ENCODE measurements around the gene PGRMC2.

The PGRMC2 gene

GRCh38 chr4:128290526-128290925, 2.9 kb upstream of the PGRMC2 start:
- Histone ChIP-seq H3K9me3 (ENCODE audit: control extremely low read depth in 1 of 5, control insufficient read depth in 4 of 5, insufficient read depth in 2 of 5, low read depth in 1 of 5, low read length in 4 of 5) (no peaks in the 10 kb centered on the region), H3K4me3 (ENCODE audit: control insufficient read depth in 1 of 7, extremely low read depth in 1 of 7, insufficient read depth in 4 of 7, low read depth in 2 of 7, low read length in 6 of 7) (no peak overlapping the region), H3K36me3 (ENCODE audit: control insufficient read depth in 4 of 4, insufficient read depth in 4 of 4, low read length in 3 of 4) (no peaks in the 10 kb centered on the region), H3K27me3 (replicated peaks in 2 of 5; ENCODE audit: control insufficient read depth in 4 of 5, insufficient read depth in 5 of 5, low read length in 4 of 5) (no peaks in the 10 kb centered on the region), H3K27ac (ENCODE audit: insufficient read depth in 1 of 2, low read depth in 1 of 2, low read length in 2 of 2, poor library complexity in 1 of 2, severe bottlenecking in 2 of 2) (no peak overlapping the region), H3K4me1 (ENCODE audit: control extremely low read depth in 1 of 4, control insufficient read depth in 4 of 4, insufficient read depth in 4 of 4, low read length in 3 of 4) (peaks cover 13 to 29% (median 24%) of the 10 kb centered on the region in 4 experiments)
- no peak for DNase-seq
- POLR2A ChIA-PET: no interaction called here
- CTCF ChIA-PET: interaction anchor here (1.5 to 2.1 kb wide), 2 partner anchors 88 to 519 kb away, joined by 3 to 4 read pairs; partner anchors contain the start of gene JADE1
- WGBS (ENCODE audit: insufficient coverage): 100% methylated on average over 3 of the region's 3 CpGs

DNA sequence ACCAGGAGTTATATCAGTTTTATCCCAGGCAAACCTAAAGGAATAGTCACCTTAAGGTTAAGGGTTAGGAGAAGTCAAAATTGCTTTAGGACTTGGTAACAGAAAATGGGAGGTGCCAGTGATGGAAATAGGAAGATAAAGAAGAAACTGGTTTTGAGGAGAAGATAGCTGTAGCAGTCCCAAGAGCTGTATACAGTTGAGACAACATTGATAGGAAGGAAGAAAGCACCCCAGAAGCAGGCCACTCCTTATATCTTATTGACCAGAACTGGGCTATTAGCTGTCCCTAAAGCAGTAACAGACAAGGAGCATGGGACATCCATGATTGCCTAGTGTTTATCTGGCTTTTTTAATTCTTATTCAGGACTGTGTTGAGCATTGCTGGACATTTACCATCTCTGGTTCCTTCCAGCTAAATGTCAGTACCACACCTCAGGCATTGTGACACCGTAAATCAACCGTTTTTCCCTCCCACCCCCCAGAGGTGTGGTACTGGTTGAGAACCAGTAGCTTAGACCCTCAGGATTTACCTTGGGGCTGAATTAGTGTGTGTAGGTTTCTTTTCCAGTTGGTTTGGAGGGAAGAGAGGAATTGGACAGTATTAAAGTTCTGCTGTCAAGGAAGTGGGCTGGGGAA, 2.0 kb upstream of the PGRMC2 start:
- H3K9me3 ChIP-seq (ENCODE audit: control extremely low read depth in 1 of 5, control insufficient read depth in 4 of 5, insufficient read depth in 2 of 5, low read depth in 1 of 5, low read length in 4 of 5): no peaks in the 10 kb centered on the region
- ChIA-PET POLR2A (interaction anchor here (1.0 kb wide), 1 partner anchor 324 kb away, joined by 5 read pairs; the partner anchor contains the start of gene ABHD18), CTCF (interaction anchor here (2.1 kb wide), 1 partner anchor 89 kb away, joined by 4 read pairs; no protein-coding TSS in a partner anchor)
- no peaks in the 10 kb centered on the region for H3K36me3 ChIP-seq (ENCODE audit: control insufficient read depth in 4 of 4, insufficient read depth in 4 of 4, low read length in 3 of 4)
- peaks cover 13 to 37% (median 29%) of the 10 kb centered on the region in 4 experiments for H3K4me1 ChIP-seq (ENCODE audit: control extremely low read depth in 1 of 4, control insufficient read depth in 4 of 4, insufficient read depth in 4 of 4, low read length in 3 of 4)
- DNase-seq: no peak
- WGBS (ENCODE audit: insufficient coverage): no CpG with 5 or more reads among the region's 2 CpGs
- H3K27ac ChIP-seq (ENCODE audit: insufficient read depth in 1 of 2, low read depth in 1 of 2, low read length in 2 of 2, poor library complexity in 1 of 2, severe bottlenecking in 2 of 2): peak overlapping the region in 1 of 2 experiments; percentile 28
- H3K4me3 ChIP-seq (ENCODE audit: control insufficient read depth in 1 of 7, extremely low read depth in 1 of 7, insufficient read depth in 4 of 7, low read depth in 2 of 7, low read length in 6 of 7): peak overlapping the region in 1 of 7 experiments; percentile 81
- no peaks in the 10 kb centered on the region for H3K27me3 ChIP-seq (replicated peaks in 2 of 5; ENCODE audit: control insufficient read depth in 4 of 5, insufficient read depth in 5 of 5, low read length in 4 of 5)

GRCh38 chr4:128288689-128289106, 1.1 kb upstream of the PGRMC2 start:
- peak; percentile 23 to 64 (median 60) for DNase-seq
- Histone ChIP-seq H3K27ac (ENCODE audit: insufficient read depth in 1 of 2, low read depth in 1 of 2, low read length in 2 of 2, poor library complexity in 1 of 2, severe bottlenecking in 2 of 2) (peak overlapping the region; percentile 50 to 83), H3K4me1 (ENCODE audit: control extremely low read depth in 1 of 4, control insufficient read depth in 4 of 4, insufficient read depth in 4 of 4, low read length in 3 of 4) (peaks cover 13 to 37% (median 29%) of the 10 kb centered on the region in 4 experiments), H3K36me3 (ENCODE audit: control insufficient read depth in 4 of 4, insufficient read depth in 4 of 4, low read length in 3 of 4) (peaks cover 0 to 2% (median 0%) of the 10 kb centered on the region in 4 experiments), H3K9me3 (ENCODE audit: control extremely low read depth in 1 of 5, control insufficient read depth in 4 of 5, insufficient read depth in 2 of 5, low read depth in 1 of 5, low read length in 4 of 5) (no peaks in the 10 kb centered on the region), H3K4me3 (ENCODE audit: control insufficient read depth in 1 of 7, extremely low read depth in 1 of 7, insufficient read depth in 4 of 7, low read depth in 2 of 7, low read length in 6 of 7) (peak overlapping the region; percentile 69 to 97 (median 81)), H3K27me3 (replicated peaks in 2 of 5; ENCODE audit: control insufficient read depth in 4 of 5, insufficient read depth in 5 of 5, low read length in 4 of 5) (no peaks in the 10 kb centered on the region)
- ChIA-PET CTCF (interaction anchor here (0.7 to 1.4 kb wide), 4 partner anchors 8 to 67 kb away, joined by 3 read pairs; no protein-coding TSS in a partner anchor), POLR2A (interaction anchor here (0.7 to 1.0 kb wide), 3 partner anchors 186 to 524 kb away, joined by 3 to 5 read pairs (median 4); partner anchors contain the start of gene ABHD18)
- 2% methylated on average over 12 of the region's 13 CpGs for WGBS (ENCODE audit: insufficient coverage)

- H3K36me3 ChIP-seq (ENCODE audit: control insufficient read depth in 4 of 4, insufficient read depth in 4 of 4, low read length in 3 of 4): peaks cover 0 to 6% (median under 1%) of the 10 kb centered on the region in 4 experiments
- ChIA-PET CTCF (interaction anchor here (0.7 to 1.4 kb wide), 4 partner anchors 9 to 67 kb away, joined by 3 read pairs; no protein-coding TSS in a partner anchor), POLR2A (interaction anchor here (0.8 to 1.0 kb wide), 2 partner anchors 323 to 524 kb away, joined by 3 to 4 read pairs; partner anchors contain the start of genes ABHD18 and MFSD8)
- WGBS (ENCODE audit: insufficient coverage): under 1% methylated on average over 82 of the region's 86 CpGs
- peak overlapping the region; percentile 69 to 97 (median 81) for H3K4me3 ChIP-seq (ENCODE audit: control insufficient read depth in 1 of 7, extremely low read depth in 1 of 7, insufficient read depth in 4 of 7, low read depth in 2 of 7, low read length in 6 of 7)
- H3K4me1 ChIP-seq (ENCODE audit: control extremely low read depth in 1 of 4, control insufficient read depth in 4 of 4, insufficient read depth in 4 of 4, low read length in 3 of 4): peaks cover 13 to 37% (median 29%) of the 10 kb centered on the region in 4 experiments
- H3K9me3 ChIP-seq (ENCODE audit: control extremely low read depth in 1 of 5, control insufficient read depth in 4 of 5, insufficient read depth in 2 of 5, low read depth in 1 of 5, low read length in 4 of 5): no peaks in the 10 kb centered on the region
- peak; percentile 99 to 100 (median 100) for DNase-seq
- H3K27me3 ChIP-seq (replicated peaks in 2 of 5; ENCODE audit: control insufficient read depth in 4 of 5, insufficient read depth in 5 of 5, low read length in 4 of 5): no peaks in the 10 kb centered on the region
- H3K27ac ChIP-seq (ENCODE audit: insufficient read depth in 1 of 2, low read depth in 1 of 2, low read length in 2 of 2, poor library complexity in 1 of 2, severe bottlenecking in 2 of 2): peak overlapping the region; percentile 50 to 83
Measured at GRCh38 chr4:128287871-128288688, 467 bp upstream of the PGRMC2 start.

GRCh38 chr4:128286474-128287058, 1.0 kb downstream of the PGRMC2 start:
- Histone ChIP-seq H3K27ac (ENCODE audit: insufficient read depth in 1 of 2, low read depth in 1 of 2, low read length in 2 of 2, poor library complexity in 1 of 2, severe bottlenecking in 2 of 2) (peak overlapping the region; percentile 34 to 74), H3K9me3 (ENCODE audit: control extremely low read depth in 1 of 5, control insufficient read depth in 4 of 5, insufficient read depth in 2 of 5, low read depth in 1 of 5, low read length in 4 of 5) (no peaks in the 10 kb centered on the region), H3K27me3 (replicated peaks in 2 of 5; ENCODE audit: control insufficient read depth in 4 of 5, insufficient read depth in 5 of 5, low read length in 4 of 5) (no peaks in the 10 kb centered on the region), H3K36me3 (ENCODE audit: control insufficient read depth in 4 of 4, insufficient read depth in 4 of 4, low read length in 3 of 4) (peaks cover 0 to 7% (median under 1%) of the 10 kb centered on the region in 4 experiments), H3K4me1 (ENCODE audit: control extremely low read depth in 1 of 4, control insufficient read depth in 4 of 4, insufficient read depth in 4 of 4, low read length in 3 of 4) (peaks cover 13 to 37% (median 29%) of the 10 kb centered on the region in 4 experiments), H3K4me3 (ENCODE audit: control insufficient read depth in 1 of 7, extremely low read depth in 1 of 7, insufficient read depth in 4 of 7, low read depth in 2 of 7, low read length in 6 of 7) (peak overlapping the region; percentile 62 to 93 (median 85))
- 0% methylated on average over 7 of the region's 11 CpGs for WGBS (ENCODE audit: insufficient coverage)
- POLR2A ChIA-PET: no interaction called here
- peak; percentile 66 to 89 (median 85) for DNase-seq
- CTCF ChIA-PET: no interaction called here

DNA sequence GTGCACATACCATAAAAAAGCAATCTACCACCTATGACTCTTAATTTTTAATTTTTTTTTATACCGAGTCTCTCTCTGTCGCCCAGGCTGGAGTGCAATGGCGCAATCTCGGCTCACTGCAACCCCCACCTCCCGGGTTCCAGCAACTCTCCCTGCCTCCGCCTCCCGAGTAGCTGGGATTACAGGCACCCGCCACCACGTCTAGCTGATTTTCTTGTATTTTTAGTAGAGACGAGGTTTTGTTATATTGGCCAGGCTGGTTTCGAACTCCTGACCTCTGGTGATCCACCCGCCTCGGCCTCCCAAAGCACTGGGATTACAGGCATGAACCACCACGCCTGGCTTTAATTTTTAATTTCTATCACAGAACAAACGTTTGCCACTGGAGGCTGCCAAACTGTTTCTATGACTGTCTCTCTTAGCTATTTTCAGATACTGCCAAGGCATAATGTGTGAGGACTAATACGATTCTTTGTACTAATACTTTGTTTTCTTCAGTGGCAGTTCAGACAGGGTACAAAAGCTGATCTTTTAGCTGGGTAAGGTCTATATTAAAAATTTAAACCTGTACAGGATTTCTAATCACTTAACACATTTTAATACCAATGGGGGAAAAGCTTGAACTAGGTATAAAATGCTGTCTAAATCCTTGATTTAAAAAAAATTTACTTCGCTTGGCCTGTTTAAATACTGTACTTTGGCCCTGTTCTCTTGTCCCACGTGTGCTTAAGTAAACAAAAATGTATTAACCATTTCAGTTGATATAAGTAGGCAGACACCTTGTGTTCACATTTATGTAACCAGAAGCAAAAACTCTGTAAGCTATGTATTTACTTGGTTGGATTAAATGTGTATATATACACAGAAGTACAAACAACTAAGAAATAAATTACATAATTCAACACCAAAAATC, 2.3 kb downstream of the PGRMC2 start:
- peaks cover 0 to 7% (median 4%) of the 10 kb centered on the region in 4 experiments for H3K36me3 ChIP-seq (ENCODE audit: control insufficient read depth in 4 of 4, insufficient read depth in 4 of 4, low read length in 3 of 4)
- POLR2A ChIA-PET: no interaction called here
- H3K4me3 ChIP-seq (ENCODE audit: control insufficient read depth in 1 of 7, extremely low read depth in 1 of 7, insufficient read depth in 4 of 7, low read depth in 2 of 7, low read length in 6 of 7): peak overlapping the region in 4 of 7 experiments; percentile 28 to 92 (median 83)
- 95% methylated on average over 14 of the region's 18 CpGs for WGBS (ENCODE audit: insufficient coverage)
- H3K4me1 ChIP-seq (ENCODE audit: control extremely low read depth in 1 of 4, control insufficient read depth in 4 of 4, insufficient read depth in 4 of 4, low read length in 3 of 4): peaks cover 13 to 37% (median 29%) of the 10 kb centered on the region in 4 experiments
- H3K27ac ChIP-seq (ENCODE audit: insufficient read depth in 1 of 2, low read depth in 1 of 2, low read length in 2 of 2, poor library complexity in 1 of 2, severe bottlenecking in 2 of 2): peak overlapping the region in 1 of 2 experiments; percentile 74
- no peak for DNase-seq
- H3K27me3 ChIP-seq (replicated peaks in 2 of 5; ENCODE audit: control insufficient read depth in 4 of 5, insufficient read depth in 5 of 5, low read length in 4 of 5): no peaks in the 10 kb centered on the region
- CTCF ChIA-PET: no interaction called here
- H3K9me3 ChIP-seq (ENCODE audit: control extremely low read depth in 1 of 5, control insufficient read depth in 4 of 5, insufficient read depth in 2 of 5, low read depth in 1 of 5, low read length in 4 of 5): no peaks in the 10 kb centered on the region
